ENCODE data around the gene TDRKH. TPM values are rescaled to one million over a fixed set of nuclear protein-coding genes. Genes with fewer than 3 reads are reported as not detected.

The TDRKH gene
- total and polyA plus RNA-seq, 2 of the 13 experiments (the other 11 are each of a cell fraction or from before 2014, with no cell fraction given): 3.9 to 5.4 TPM

- TF ChIP-seq, protein P1, sequence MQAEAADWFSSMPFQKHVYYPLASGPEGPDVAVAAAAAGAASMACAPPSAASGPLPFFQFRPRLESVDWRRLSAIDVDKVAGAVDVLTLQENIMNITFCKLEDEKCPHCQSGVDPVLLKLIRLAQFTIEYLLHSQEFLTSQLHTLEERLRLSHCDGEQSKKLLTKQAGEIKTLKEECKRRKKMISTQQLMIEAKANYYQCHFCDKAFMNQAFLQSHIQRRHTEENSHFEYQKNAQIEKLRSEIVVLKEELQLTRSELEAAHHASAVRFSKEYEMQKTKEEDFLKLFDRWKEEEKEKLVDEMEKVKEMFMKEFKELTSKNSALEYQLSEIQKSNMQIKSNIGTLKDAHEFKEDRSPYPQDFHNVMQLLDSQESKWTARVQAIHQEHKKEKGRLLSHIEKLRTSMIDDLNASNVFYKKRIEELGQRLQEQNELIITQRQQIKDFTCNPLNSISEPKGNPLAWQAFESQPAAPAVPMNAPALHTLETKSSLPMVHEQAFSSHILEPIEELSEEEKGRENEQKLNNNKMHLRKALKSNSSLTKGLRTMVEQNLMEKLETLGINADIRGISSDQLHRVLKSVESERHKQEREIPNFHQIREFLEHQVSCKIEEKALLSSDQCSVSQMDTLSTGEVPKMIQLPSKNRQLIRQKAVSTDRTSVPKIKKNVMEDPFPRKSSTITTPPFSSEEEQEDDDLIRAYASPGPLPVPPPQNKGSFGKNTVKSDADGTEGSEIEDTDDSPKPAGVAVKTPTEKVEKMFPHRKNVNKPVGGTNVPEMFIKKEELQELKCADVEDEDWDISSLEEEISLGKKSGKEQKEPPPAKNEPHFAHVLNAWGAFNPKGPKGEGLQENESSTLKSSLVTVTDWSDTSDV (CRISPR knock-in tag; IDR thresholded peaks at IDR 0.05): no peak
Observed at GRCh38 chr1:151733126-151733525, 57.2 kb downstream of the TDRKH start (continued).

DNA sequence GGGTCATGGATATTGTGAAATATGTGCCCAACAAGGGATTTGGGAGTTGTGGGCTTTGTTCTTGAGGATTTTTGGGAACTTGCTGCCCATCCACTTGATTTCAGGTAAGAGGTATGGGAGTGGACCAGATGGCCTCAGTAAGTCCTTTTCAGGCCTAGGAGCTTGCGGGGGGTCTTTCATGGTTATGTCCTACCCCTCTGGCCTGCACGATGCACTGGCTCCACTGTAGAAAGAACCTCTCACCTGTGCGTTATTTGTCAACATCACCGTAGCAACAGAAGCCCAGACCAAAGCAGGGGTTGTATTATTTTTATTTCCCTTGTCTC lies 60.4 kb downstream of the TDRKH start:
- Histone ChIP-seq H4K20me1 (ENCODE audit: insufficient read depth, low read length) (no peaks in the 10 kb centered on the region), H3K4me3 (replicated peaks in 1 of 3; ENCODE audit: insufficient read depth in 1 of 3, low read depth in 2 of 3, low read length in 3 of 3) (peak overlapping the region in 2 of 3 experiments; percentile 42 to 55; a peak in 1 of 6 replicates), H3K27me3 (ENCODE audit: control insufficient read depth in 1 of 2, insufficient read depth in 2 of 2, low read length in 2 of 2) (peaks cover 0 to 17% of the 10 kb centered on the region in 2 experiments; a peak in 2 of 5 replicates), H3K79me2 (ENCODE audit: insufficient read depth, low read length) (no peaks in the 10 kb centered on the region), H3K36me3 (replicated peaks in 1 of 2; ENCODE audit: control insufficient read depth in 1 of 2, insufficient read depth in 2 of 2, low read length in 2 of 2) (no peaks in the 10 kb centered on the region), H3K27ac (ENCODE audit: extremely low read length, insufficient read depth, low read length) (no peak overlapping the region), H3K9me3 (ENCODE audit: low read length) (no peaks in the 10 kb centered on the region), H2AFZ (ENCODE audit: low read length) (no peak overlapping the region), H3K9ac (ENCODE audit: insufficient read depth, low read depth, low read length) (no peak overlapping the region), H3K4me1 (ENCODE audit: insufficient read depth, low read length) (peaks cover 35% of the 10 kb centered on the region), H3K4me2 (ENCODE audit: low read depth, low read length) (peak overlapping the region; percentile 80)
- no TSS peak for BruUV-seq (replicated peaks)
- FAIRE-seq (no peak), ATAC-seq (peak; percentile 35), DNase-seq (ENCODE audit: low spot score) (no peak)
- CTCF ChIA-PET (ENCODE audit: low intra/inter-chr PET ratio, low total read pairs): no interaction called here
- intact Hi-C loops (cut with micrococcal nuclease; ENCODE audit: unreplicated experiment) (no loop called here), in situ Hi-C loops (cut with HindIII; ENCODE audit: extremely low pct_ligation_motif_present, low pct_unique_long_range_greater_than_20kb) (loop anchor here (10.0 to 25.0 kb wide), 2 partner anchors 135 to 193 kb away; partner anchors contain the start of gene TUFT1)
- POLR2A ChIA-PET: no interaction called here
- 44% methylated on average over 4 of the region's 4 CpGs for WGBS (ENCODE audit: low lambda C conversion rate)
- TF ChIP-seq ZUFSP (CRISPR knock-in tag; IDR thresholded peaks at IDR 0.05; ENCODE audit: borderline replicate concordance) (no peak), ATM (IDR thresholded peaks at IDR 0.05; ENCODE audit: borderline replicate concordance) (no peak), CEBPB (IDR thresholded peaks at IDR 0.05; ENCODE audit: borderline replicate concordance, low read depth, low read length) (peak; percentile 80), PHF21A (CRISPR knock-in tag; IDR thresholded peaks at IDR 0.05) (peak; percentile 25; the same call in 1 of the 2 replicates), LCORL (IDR thresholded peaks at IDR 0.05) (peak; percentile 48; the same call in 1 of the 2 replicates), LCORL (CRISPR knock-in tag; IDR thresholded peaks at IDR 0.05) (no peak), CREB1 (IDR thresholded peaks at IDR 0.05) (no peak), CREB1 (CRISPR knock-in tag; IDR thresholded peaks at IDR 0.05) (0 out of 2 replicates have a peak, but pooled peaks have one; percentile 10), CEBPG (CRISPR knock-in tag; IDR thresholded peaks at IDR 0.05) (peak; percentile 41; the same call in 1 of the 2 replicates)
- TF ChIP-seq, protein P2, sequence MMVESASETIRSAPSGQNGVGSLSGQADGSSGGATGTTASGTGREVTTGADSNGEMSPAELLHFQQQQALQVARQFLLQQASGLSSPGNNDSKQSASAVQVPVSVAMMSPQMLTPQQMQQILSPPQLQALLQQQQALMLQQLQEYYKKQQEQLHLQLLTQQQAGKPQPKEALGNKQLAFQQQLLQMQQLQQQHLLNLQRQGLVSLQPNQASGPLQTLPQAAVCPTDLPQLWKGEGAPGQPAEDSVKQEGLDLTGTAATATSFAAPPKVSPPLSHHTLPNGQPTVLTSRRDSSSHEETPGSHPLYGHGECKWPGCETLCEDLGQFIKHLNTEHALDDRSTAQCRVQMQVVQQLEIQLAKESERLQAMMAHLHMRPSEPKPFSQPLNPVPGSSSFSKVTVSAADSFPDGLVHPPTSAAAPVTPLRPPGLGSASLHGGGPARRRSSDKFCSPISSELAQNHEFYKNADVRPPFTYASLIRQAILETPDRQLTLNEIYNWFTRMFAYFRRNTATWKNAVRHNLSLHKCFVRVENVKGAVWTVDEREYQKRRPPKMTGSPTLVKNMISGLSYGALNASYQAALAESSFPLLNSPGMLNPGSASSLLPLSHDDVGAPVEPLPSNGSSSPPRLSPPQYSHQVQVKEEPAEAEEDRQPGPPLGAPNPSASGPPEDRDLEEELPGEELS (CRISPR knock-in tag; IDR thresholded peaks at IDR 0.05): 0 out of 2 replicates have a peak, but pooled peaks have one; percentile 9
